ENCODE measurements around the gene PARD3B. TPM values are rescaled to one million over a fixed set of nuclear protein-coding genes. Genes with fewer than 3 reads are reported as not detected.

Gene PARD3B
- total and polyA plus RNA-seq, 2 experiments from 2014 or later = 3.5 to 4.4 TPM

DNA sequence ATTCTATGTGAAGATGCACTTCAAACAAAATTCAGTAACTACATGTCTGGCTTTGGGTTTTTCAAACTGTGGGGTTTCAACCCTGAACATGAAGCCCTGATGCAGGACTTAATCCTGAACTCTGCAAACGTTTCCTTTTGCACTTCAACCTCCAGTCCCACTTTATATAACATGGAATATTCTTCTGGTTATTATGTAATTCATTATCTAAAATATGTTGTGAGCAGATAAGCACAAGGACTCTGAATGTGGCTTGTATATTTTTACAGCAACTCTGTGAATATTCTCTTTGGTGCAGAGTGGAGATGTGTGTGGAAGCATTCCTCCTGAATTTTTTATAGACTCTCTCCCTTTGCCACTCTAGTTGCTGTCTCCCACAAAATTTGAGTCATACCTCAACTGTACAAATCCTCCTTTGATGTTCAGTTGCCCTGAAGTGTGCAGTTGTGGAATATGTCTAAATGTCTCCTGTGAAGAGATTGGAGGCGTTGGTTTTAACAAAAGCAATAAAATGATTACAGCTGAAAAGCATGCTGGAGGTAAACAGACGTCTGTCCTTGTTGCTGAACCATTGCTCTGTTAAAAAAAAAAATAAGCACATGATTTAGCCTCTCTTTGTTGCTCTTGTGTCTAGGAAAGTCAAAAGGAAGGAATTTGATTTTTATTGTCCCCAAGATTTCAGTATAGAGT, 931.9 kb downstream of the PARD3B start:
- Histone ChIP-seq H3K36me3 (ENCODE audit: insufficient read depth) (no peaks in the 10 kb centered on the region), H3K9me2 (ENCODE audit: insufficient read depth) (peaks cover 32% of the 10 kb centered on the region; the same call in 1 of the 2 replicates), H3K4me1 (ENCODE audit: insufficient read depth) (peaks cover 11% of the 10 kb centered on the region), H3K79me2 (replicated peaks; ENCODE audit: insufficient read depth) (no peaks in the 10 kb centered on the region), H3K4me3 (no peak overlapping the region), H3K27me3 (ENCODE audit: insufficient read depth) (no peaks in the 10 kb centered on the region), H3F3A (replicated peaks; ENCODE audit: low read depth) (no peaks in the 10 kb centered on the region), H2AFZ (no peak overlapping the region), H4K20me1 (replicated peaks; ENCODE audit: insufficient read depth) (no peaks in the 10 kb centered on the region), H3K27ac (ENCODE audit: low read depth) (no peak overlapping the region), H3K4me2 (no peak overlapping the region)
- H3K4me1 Mint-ChIP-seq = peaks cover 4% of the 10 kb centered on the region
- H3K27me3 Mint-ChIP-seq (ENCODE audit: insufficient read depth, low read depth, poor library complexity) = peaks cover 2% of the 10 kb centered on the region
- no peak for DNase-seq (ENCODE audit: low spot score)
- no peaks in the 10 kb centered on the region for H3K9me3 Mint-ChIP-seq
- ATAC-seq = no peak
- TF ChIP-seq ZNF331 (CRISPR knock-in tag; IDR thresholded peaks at IDR 0.05; ENCODE audit: low read depth) = no peak
- no peak for TF ChIP-seq POLR2AphosphoS5 (IDR thresholded peaks at IDR 0.05; ENCODE audit: low read depth)
- TF ChIP-seq, protein P1, sequence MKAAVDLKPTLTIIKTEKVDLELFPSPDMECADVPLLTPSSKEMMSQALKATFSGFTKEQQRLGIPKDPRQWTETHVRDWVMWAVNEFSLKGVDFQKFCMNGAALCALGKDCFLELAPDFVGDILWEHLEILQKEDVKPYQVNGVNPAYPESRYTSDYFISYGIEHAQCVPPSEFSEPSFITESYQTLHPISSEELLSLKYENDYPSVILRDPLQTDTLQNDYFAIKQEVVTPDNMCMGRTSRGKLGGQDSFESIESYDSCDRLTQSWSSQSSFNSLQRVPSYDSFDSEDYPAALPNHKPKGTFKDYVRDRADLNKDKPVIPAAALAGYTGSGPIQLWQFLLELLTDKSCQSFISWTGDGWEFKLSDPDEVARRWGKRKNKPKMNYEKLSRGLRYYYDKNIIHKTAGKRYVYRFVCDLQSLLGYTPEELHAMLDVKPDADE (IDR thresholded peaks at IDR 0.05) = no peak
- TF ChIP-seq, protein P2, sequence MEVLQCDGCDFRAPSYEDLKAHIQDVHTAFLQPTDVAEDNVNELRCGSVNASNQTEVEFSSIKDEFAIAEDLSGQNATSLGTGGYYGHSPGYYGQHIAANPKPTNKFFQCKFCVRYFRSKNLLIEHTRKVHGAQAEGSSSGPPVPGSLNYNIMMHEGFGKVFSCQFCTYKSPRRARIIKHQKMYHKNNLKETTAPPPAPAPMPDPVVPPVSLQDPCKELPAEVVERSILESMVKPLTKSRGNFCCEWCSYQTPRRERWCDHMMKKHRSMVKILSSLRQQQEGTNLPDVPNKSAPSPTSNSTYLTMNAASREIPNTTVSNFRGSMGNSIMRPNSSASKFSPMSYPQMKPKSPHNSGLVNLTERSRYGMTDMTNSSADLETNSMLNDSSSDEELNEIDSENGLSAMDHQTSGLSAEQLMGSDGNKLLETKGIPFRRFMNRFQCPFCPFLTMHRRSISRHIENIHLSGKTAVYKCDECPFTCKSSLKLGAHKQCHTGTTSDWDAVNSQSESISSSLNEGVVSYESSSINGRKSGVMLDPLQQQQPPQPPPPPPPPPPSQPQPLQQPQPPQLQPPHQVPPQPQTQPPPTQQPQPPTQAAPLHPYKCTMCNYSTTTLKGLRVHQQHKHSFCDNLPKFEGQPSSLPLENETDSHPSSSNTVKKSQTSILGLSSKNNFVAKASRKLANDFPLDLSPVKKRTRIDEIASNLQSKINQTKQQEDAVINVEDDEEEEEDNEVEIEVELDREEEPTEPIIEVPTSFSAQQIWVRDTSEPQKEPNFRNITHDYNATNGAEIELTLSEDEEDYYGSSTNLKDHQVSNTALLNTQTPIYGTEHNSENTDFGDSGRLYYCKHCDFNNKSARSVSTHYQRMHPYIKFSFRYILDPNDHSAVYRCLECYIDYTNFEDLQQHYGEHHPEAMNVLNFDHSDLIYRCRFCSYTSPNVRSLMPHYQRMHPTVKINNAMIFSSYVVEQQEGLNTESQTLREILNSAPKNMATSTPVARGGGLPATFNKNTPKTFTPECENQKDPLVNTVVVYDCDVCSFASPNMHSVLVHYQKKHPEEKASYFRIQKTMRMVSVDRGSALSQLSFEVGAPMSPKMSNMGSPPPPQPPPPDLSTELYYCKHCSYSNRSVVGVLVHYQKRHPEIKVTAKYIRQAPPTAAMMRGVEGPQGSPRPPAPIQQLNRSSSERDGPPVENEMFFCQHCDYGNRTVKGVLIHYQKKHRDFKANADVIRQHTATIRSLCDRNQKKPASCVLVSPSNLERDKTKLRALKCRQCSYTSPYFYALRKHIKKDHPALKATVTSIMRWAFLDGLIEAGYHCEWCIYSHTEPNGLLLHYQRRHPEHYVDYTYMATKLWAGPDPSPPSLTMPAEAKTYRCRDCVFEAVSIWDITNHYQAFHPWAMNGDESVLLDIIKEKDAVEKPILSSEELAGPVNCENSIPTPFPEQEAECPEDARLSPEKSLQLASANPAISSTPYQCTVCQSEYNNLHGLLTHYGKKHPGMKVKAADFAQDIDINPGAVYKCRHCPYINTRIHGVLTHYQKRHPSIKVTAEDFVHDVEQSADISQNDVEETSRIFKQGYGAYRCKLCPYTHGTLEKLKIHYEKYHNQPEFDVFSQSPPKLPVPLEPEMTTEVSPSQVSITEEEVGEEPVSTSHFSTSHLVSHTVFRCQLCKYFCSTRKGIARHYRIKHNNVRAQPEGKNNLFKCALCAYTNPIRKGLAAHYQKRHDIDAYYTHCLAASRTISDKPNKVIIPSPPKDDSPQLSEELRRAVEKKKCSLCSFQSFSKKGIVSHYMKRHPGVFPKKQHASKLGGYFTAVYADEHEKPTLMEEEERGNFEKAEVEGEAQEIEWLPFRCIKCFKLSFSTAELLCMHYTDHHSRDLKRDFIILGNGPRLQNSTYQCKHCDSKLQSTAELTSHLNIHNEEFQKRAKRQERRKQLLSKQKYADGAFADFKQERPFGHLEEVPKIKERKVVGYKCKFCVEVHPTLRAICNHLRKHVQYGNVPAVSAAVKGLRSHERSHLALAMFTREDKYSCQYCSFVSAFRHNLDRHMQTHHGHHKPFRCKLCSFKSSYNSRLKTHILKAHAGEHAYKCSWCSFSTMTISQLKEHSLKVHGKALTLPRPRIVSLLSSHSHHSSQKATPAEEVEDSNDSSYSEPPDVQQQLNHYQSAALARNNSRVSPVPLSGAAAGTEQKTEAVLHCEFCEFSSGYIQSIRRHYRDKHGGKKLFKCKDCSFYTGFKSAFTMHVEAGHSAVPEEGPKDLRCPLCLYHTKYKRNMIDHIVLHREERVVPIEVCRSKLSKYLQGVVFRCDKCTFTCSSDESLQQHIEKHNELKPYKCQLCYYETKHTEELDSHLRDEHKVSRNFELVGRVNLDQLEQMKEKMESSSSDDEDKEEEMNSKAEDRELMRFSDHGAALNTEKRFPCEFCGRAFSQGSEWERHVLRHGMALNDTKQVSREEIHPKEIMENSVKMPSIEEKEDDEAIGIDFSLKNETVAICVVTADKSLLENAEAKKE (CRISPR knock-in tag; IDR thresholded peaks at IDR 0.05) = no peak
- TF ChIP-seq, protein P3, sequence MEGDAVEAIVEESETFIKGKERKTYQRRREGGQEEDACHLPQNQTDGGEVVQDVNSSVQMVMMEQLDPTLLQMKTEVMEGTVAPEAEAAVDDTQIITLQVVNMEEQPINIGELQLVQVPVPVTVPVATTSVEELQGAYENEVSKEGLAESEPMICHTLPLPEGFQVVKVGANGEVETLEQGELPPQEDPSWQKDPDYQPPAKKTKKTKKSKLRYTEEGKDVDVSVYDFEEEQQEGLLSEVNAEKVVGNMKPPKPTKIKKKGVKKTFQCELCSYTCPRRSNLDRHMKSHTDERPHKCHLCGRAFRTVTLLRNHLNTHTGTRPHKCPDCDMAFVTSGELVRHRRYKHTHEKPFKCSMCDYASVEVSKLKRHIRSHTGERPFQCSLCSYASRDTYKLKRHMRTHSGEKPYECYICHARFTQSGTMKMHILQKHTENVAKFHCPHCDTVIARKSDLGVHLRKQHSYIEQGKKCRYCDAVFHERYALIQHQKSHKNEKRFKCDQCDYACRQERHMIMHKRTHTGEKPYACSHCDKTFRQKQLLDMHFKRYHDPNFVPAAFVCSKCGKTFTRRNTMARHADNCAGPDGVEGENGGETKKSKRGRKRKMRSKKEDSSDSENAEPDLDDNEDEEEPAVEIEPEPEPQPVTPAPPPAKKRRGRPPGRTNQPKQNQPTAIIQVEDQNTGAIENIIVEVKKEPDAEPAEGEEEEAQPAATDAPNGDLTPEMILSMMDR (conservative IDR thresholded peaks at IDR 0.05; ENCODE audit: low read depth in 2 of 2) = no peak
- no peak for TF ChIP-seq STAT1 (IDR thresholded peaks at IDR 0.05; ENCODE audit: unreplicated experiment)
- no peak for TF ChIP-seq EZH2phosphoT487 (IDR thresholded peaks at IDR 0.05; ENCODE audit: unreplicated experiment)
- TF ChIP-seq NANOG (IDR thresholded peaks at IDR 0.05; ENCODE audit: borderline replicate concordance) = no peak
- TF ChIP-seq, protein P4, sequence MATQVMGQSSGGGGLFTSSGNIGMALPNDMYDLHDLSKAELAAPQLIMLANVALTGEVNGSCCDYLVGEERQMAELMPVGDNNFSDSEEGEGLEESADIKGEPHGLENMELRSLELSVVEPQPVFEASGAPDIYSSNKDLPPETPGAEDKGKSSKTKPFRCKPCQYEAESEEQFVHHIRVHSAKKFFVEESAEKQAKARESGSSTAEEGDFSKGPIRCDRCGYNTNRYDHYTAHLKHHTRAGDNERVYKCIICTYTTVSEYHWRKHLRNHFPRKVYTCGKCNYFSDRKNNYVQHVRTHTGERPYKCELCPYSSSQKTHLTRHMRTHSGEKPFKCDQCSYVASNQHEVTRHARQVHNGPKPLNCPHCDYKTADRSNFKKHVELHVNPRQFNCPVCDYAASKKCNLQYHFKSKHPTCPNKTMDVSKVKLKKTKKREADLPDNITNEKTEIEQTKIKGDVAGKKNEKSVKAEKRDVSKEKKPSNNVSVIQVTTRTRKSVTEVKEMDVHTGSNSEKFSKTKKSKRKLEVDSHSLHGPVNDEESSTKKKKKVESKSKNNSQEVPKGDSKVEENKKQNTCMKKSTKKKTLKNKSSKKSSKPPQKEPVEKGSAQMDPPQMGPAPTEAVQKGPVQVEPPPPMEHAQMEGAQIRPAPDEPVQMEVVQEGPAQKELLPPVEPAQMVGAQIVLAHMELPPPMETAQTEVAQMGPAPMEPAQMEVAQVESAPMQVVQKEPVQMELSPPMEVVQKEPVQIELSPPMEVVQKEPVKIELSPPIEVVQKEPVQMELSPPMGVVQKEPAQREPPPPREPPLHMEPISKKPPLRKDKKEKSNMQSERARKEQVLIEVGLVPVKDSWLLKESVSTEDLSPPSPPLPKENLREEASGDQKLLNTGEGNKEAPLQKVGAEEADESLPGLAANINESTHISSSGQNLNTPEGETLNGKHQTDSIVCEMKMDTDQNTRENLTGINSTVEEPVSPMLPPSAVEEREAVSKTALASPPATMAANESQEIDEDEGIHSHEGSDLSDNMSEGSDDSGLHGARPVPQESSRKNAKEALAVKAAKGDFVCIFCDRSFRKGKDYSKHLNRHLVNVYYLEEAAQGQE (IDR thresholded peaks at IDR 0.05; ENCODE audit: unreplicated experiment) = no peak
- no peak for TF ChIP-seq EZH2 (IDR thresholded peaks at IDR 0.05; ENCODE audit: low read depth, unreplicated experiment)
- H3K36me3 Mint-ChIP-seq (ENCODE audit: low read depth) = peaks cover 4% of the 10 kb centered on the region; the same call in 2 of the 3 replicates
- no peak overlapping the region for H3K27ac Mint-ChIP-seq
- no peak overlapping the region for H3K4me3 Mint-ChIP-seq
